CMK (cell line): ENCODE results near the gene IMMP2L.

Source experiments
- DNase-seq: peaks from one replicate; pipeline ENCODE4 v3.0.0-alpha.2; 2010; ENCODE audit warnings: low read depth

The IMMP2L gene

GRCh38 chr7:110797656-110798055, 764.6 kb downstream of the IMMP2L start:
- DNase-seq = no peak

- no peak for DNase-seq
Observed at GRCh38 chr7:110790992-110791391, 771.3 kb downstream of the IMMP2L start.

- no peak for DNase-seq
Observed at GRCh38 chr7:110786328-110786965, 775.8 kb downstream of the IMMP2L start.

GRCh38 chr7:110784749-110785148, 777.5 kb downstream of the IMMP2L start:
- DNase-seq = no peak

- DNase-seq = no peak
Observed at GRCh38 chr7:110780712-110781111, 781.6 kb downstream of the IMMP2L start.

- no peak for DNase-seq
Observed at GRCh38 chr7:110779339-110779738, 783.0 kb downstream of the IMMP2L start.

GRCh38 chr7:110775046-110775445, 787.2 kb downstream of the IMMP2L start:
- DNase-seq = no peak

- DNase-seq = no peak
Observed at GRCh38 chr7:110774071-110774470, 788.2 kb downstream of the IMMP2L start.

GRCh38 chr7:110772615-110773014, 789.7 kb downstream of the IMMP2L start:
- DNase-seq = no peak

GRCh38 chr7:110771717-110772116, 790.6 kb downstream of the IMMP2L start:
- no peak for DNase-seq

- DNase-seq = no peak
Observed at GRCh38 chr7:110767550-110768110, 794.7 kb downstream of the IMMP2L start.

- DNase-seq = no peak
Observed at GRCh38 chr7:110766864-110767263, 795.4 kb downstream of the IMMP2L start.

GRCh38 chr7:110764852-110765251, 797.4 kb downstream of the IMMP2L start:
- no peak for DNase-seq

GRCh38 chr7:110762546-110763225, 799.6 kb downstream of the IMMP2L start:
- DNase-seq = no peak

GRCh38 chr7:110760341-110760740, 802.0 kb downstream of the IMMP2L start:
- DNase-seq = no peak

GRCh38 chr7:110759069-110759468, 803.2 kb downstream of the IMMP2L start:
- no peak for DNase-seq

GRCh38 chr7:110754649-110755048, 807.6 kb downstream of the IMMP2L start:
- DNase-seq = no peak

- no peak for DNase-seq
Observed at GRCh38 chr7:110750931-110751605, 811.2 kb downstream of the IMMP2L start.

GRCh38 chr7:110733221-110733620, 829.1 kb downstream of the IMMP2L start:
- DNase-seq = no peak

GRCh38 chr7:110724811-110725210, 837.5 kb downstream of the IMMP2L start:
- no peak for DNase-seq

GRCh38 chr7:110721395-110721794, 840.9 kb downstream of the IMMP2L start:
- DNase-seq = no peak

GRCh38 chr7:110720626-110721025, 841.7 kb downstream of the IMMP2L start:
- no peak for DNase-seq

- DNase-seq = no peak
Observed at GRCh38 chr7:110719741-110720140, 842.6 kb downstream of the IMMP2L start.
